ENCODE data around the gene PLXNB2. TPM values are rescaled to one million over a fixed set of nuclear protein-coding genes. Genes with fewer than 3 reads are reported as not detected.

PLXNB2 gene
- total RNA-seq, 1 experiment from 2014 or later, result 236 TPM

DNA sequence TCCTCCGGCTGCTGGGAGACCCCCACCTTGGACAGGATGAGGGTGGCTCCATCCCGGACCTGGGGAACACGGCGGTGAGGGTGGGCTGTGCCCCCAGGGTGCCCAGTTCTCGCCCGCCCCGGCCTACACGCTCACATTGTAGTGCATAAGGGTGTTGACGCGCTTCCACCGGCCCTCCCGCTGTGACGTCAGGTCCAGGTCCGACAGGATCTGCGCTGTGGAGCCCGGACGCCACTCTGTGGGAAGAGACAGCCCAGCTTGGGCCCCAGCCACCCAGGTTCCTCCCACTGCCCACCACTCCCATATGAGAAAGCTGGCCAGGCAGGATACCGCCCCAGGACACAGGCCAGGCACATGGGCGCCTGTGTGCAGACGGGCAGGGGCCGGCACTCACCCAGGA, 29.0 kb downstream of the PLXNB2 start:
- CTCF ChIA-PET, result no interaction called here
- H3K27me3 ChIP-seq (ENCODE audit: insufficient read depth, low read length), result no peaks in the 10 kb centered on the region
- H3K27ac ChIP-seq (ENCODE audit: low read depth, low read length), result peak overlapping the region; percentile 29; the same call in 1 of the 2 replicates
- intact Hi-C loops (cut with micrococcal nuclease), result no loop called here
- no peak overlapping the region for H3K4me2 ChIP-seq (ENCODE audit: low read length)
- no peaks in the 10 kb centered on the region for H3K9me2 ChIP-seq (ENCODE audit: insufficient read depth)
- H3K79me2 ChIP-seq (ENCODE audit: insufficient read depth, low read length), result peaks cover 14% of the 10 kb centered on the region; the same call in 1 of the 2 replicates
- RAD21 ChIA-PET (ENCODE audit: low non-redundant PET in 1 of 2, low total read pairs in 2 of 2, uncharacterized antibody in 2 of 2, unreplicated experiment in 2 of 2), result no interaction called here
- no TSS peak for BruUV-seq (replicated peaks)
- H3K9ac ChIP-seq (ENCODE audit: low read length), result no peak overlapping the region
- H2AFZ ChIP-seq (ENCODE audit: low read depth, low read length, poor library complexity, severe bottlenecking), result no peak overlapping the region
- H3K36me3 ChIP-seq (ENCODE audit: control insufficient read depth in 1 of 2, insufficient read depth in 2 of 2, low read length in 2 of 2), result peaks cover 29 to 78% of the 10 kb centered on the region in 2 experiments
- DNase-seq (ENCODE audit: low read depth, low spot score), result no peak
- no peaks in the 10 kb centered on the region for H4K20me1 ChIP-seq (ENCODE audit: insufficient read depth)
- H3K9me3 ChIP-seq (ENCODE audit: control insufficient read depth in 1 of 2, insufficient read depth in 1 of 2, low read depth in 1 of 2, low read length in 2 of 2), result peaks cover 4 to 11% of the 10 kb centered on the region in 2 experiments; a peak in 2 of 4 replicates
- no peak overlapping the region for H3K4me3 ChIP-seq (replicated peaks in 1 of 2; ENCODE audit: low read depth in 1 of 2, low read length in 2 of 2)
- POLR2A ChIA-PET, result no interaction called here
- H3K4me1 ChIP-seq (ENCODE audit: control insufficient read depth in 1 of 2, insufficient read depth in 2 of 2, low read length in 2 of 2), result peaks cover 17 to 40% of the 10 kb centered on the region in 2 experiments
- TF ChIP-seq, protein P1, sequence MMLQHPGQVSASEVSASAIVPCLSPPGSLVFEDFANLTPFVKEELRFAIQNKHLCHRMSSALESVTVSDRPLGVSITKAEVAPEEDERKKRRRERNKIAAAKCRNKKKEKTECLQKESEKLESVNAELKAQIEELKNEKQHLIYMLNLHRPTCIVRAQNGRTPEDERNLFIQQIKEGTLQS (IDR thresholded peaks at IDR 0.05), result no peak
- no peak for TF ChIP-seq POLR2AphosphoS5 (IDR thresholded peaks at IDR 0.05; ENCODE audit: low read depth, low read length)
- no peak for TF ChIP-seq EGR1 (IDR thresholded peaks at IDR 0.05; ENCODE audit: low read depth)
- TF ChIP-seq, protein P2, sequence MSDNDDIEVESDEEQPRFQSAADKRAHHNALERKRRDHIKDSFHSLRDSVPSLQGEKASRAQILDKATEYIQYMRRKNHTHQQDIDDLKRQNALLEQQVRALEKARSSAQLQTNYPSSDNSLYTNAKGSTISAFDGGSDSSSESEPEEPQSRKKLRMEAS (IDR thresholded peaks at IDR 0.05), result no peak
- TF ChIP-seq TCF7L2 (IDR thresholded peaks at IDR 0.05; ENCODE audit: borderline replicate concordance, extremely low read depth, insufficient read depth, insufficient read length), result no peak
- TF ChIP-seq, protein P3, sequence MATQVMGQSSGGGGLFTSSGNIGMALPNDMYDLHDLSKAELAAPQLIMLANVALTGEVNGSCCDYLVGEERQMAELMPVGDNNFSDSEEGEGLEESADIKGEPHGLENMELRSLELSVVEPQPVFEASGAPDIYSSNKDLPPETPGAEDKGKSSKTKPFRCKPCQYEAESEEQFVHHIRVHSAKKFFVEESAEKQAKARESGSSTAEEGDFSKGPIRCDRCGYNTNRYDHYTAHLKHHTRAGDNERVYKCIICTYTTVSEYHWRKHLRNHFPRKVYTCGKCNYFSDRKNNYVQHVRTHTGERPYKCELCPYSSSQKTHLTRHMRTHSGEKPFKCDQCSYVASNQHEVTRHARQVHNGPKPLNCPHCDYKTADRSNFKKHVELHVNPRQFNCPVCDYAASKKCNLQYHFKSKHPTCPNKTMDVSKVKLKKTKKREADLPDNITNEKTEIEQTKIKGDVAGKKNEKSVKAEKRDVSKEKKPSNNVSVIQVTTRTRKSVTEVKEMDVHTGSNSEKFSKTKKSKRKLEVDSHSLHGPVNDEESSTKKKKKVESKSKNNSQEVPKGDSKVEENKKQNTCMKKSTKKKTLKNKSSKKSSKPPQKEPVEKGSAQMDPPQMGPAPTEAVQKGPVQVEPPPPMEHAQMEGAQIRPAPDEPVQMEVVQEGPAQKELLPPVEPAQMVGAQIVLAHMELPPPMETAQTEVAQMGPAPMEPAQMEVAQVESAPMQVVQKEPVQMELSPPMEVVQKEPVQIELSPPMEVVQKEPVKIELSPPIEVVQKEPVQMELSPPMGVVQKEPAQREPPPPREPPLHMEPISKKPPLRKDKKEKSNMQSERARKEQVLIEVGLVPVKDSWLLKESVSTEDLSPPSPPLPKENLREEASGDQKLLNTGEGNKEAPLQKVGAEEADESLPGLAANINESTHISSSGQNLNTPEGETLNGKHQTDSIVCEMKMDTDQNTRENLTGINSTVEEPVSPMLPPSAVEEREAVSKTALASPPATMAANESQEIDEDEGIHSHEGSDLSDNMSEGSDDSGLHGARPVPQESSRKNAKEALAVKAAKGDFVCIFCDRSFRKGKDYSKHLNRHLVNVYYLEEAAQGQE (IDR thresholded peaks at IDR 0.05; ENCODE audit: low read depth), result no peak
- no peak for TF ChIP-seq SP1 (IDR thresholded peaks at IDR 0.05; ENCODE audit: low read depth)
- ATAC-seq, result no peak
